CD4-positive, alpha-beta T cell (primary cell): ENCODE data around the gene SYPL1. TPM values are rescaled to one million over a fixed set of nuclear protein-coding genes. Genes with fewer than 3 reads are reported as not detected.

Experiments used
- ATAC-seq: fragments of 200-7000 bp; cut with Tn5 transposase; one replicate; pipeline ENCODE4 v1.10.0; 2022; ENCODE audit warnings: mild to moderate bottlenecking; ENCODE audit not compliant: poor library complexity
- CTCF ChIA-PET: fragments of 350-600 bp; sonication (Branson Sonifier 250); formaldehyde crosslinking; loops from one replicate; lab custom pipeline; 2021; ENCODE audit warnings: antibody characterized with exemption, inconsistent platforms; lab: Charles Lee
- POLR2A ChIA-PET: fragments of 350-600 bp; sonication (Branson Sonifier 250); formaldehyde crosslinking; loops from one replicate; lab custom pipeline; 2021; ENCODE audit warnings: antibody characterized with exemption, inconsistent platforms; lab: Charles Lee
- DNase-seq, 14 experiments: peaks; one replicate each; pipeline ENCODE4 v3.0.0-alpha.2; 2013 to 2020; ENCODE audit warnings: mixed read lengths in 2 of 14
- H3K27ac ChIP-seq, 2 donors: one replicate each; pipeline versions ENCODE4 v1.5.1 to v1.7.0; 2013; ENCODE audit warnings: low read length in 2 of 2, low read depth in 1 of 2, mild to moderate bottlenecking in 1 of 2
- H3K27me3 ChIP-seq, 2 experiments: 1 replicate in 1 of 2; 2 replicates in 1 of 2; pipeline versions ENCODE4 v1.6.1 to v1.7.0; 2013; ENCODE audit warnings: low read length in 2 of 2, control low read depth in 1 of 2, mild to moderate bottlenecking in 1 of 2, moderate library complexity in 1 of 2; ENCODE audit not compliant: insufficient read depth in 2 of 2, control insufficient read depth in 1 of 2
- H3K36me3 ChIP-seq: one replicate; pipeline ENCODE4 v1.6.1; 2013; ENCODE audit warnings: low read length, control low read depth; ENCODE audit not compliant: insufficient read depth
- H3K4me1 ChIP-seq: one replicate; pipeline ENCODE4 v1.6.1; 2013; ENCODE audit warnings: low read length, control low read depth; ENCODE audit not compliant: insufficient read depth
- H3K4me3 ChIP-seq: one replicate; pipeline ENCODE4 v1.5.1; 2013; ENCODE audit warnings: mild to moderate bottlenecking, low read length, moderate library complexity
- H3K9me3 ChIP-seq, 2 experiments: 1 replicate in 1 of 2; 2 replicates in 1 of 2; pipeline versions ENCODE4 v1.6.1 to v1.7.0; 2013; ENCODE audit warnings: low read length in 2 of 2, mild to moderate bottlenecking in 2 of 2, control low read depth in 1 of 2, moderate library complexity in 1 of 2; ENCODE audit not compliant: control insufficient read depth in 1 of 2, insufficient read depth in 1 of 2
- H3K27ac Mint-ChIP-seq: one replicate; pipeline ENCODE4 v1.8.0; 2020; ENCODE audit warnings: mixed read lengths
- H3K27me3 Mint-ChIP-seq: one replicate; pipeline ENCODE4 v1.8.0; 2021; ENCODE audit warnings: mixed read lengths
- H3K36me3 Mint-ChIP-seq: one replicate; pipeline ENCODE4 v1.8.0; 2021; ENCODE audit warnings: low read depth, mixed read lengths
- H3K4me1 Mint-ChIP-seq: one replicate; pipeline ENCODE4 v1.8.0; 2021; ENCODE audit warnings: low read depth, mixed read lengths
- H3K4me3 Mint-ChIP-seq: one replicate; pipeline ENCODE4 v1.8.0; 2020; ENCODE audit warnings: mild to moderate bottlenecking, mixed read lengths
- H3K9me3 Mint-ChIP-seq: one replicate; pipeline ENCODE4 v1.8.0; 2020; ENCODE audit warnings: mixed read lengths
- intact Hi-C, 2 experiments: fragments of 100-400 bp; cut with DNase I in 1 of 2; cut with micrococcal nuclease in 1 of 2; formaldehyde crosslinking; loops; one replicate each; pipeline versions ENCODE4 v1.15.1 to v1.9.0; 2023 to 2025; cut with DNase I, micrococcal nuclease
- total RNA-seq, 174 experiments: library from RNA in 2 of 174; stranded (reverse) in 2 of 174; gene quantifications; one replicate each; pipeline ENCODE4 v1.2.3 and lab custom pipeline; 2021 to 2026
- TF ChIP-seq, protein P1 (sequence below): fragments of 200-600 bp; IDR thresholded peaks from one replicate; pipeline ENCODE4 v1.8.0; 2022; ENCODE audit warnings: antibody characterized with exemption, mild to moderate bottlenecking

Gene SYPL1
- total RNA-seq, 2 experiments from 2014 or later: 51.2 to 53.1 TPM

DNA sequence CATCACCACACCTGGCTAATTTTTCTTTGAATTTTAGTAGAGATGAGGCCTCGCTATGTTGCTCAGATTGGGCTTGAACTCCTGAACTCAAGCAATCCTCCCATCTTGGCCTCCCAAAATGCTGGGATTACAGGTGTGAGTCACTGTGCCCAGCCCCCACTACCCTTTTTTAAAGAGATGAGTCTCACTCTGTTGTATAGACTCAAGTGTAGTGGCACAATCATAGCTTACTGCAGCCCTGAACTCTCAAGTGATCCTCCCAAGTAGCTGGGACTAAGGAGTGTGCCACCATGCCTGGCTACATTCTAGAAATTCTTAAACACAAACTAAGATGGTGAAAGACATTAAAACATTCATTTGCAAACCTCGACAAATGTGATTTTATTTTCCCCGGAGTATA lies 12.6 kb downstream of the SYPL1 start:
- peaks cover 51% of the 10 kb centered on the region for H3K4me1 Mint-ChIP-seq
- H3K27me3 Mint-ChIP-seq: no peaks in the 10 kb centered on the region
- no peaks in the 10 kb centered on the region for H3K27me3 ChIP-seq
- no peak overlapping the region for H3K27ac ChIP-seq
- ATAC-seq: no peak
- no peak overlapping the region for H3K4me3 Mint-ChIP-seq
- no peak for DNase-seq
- H3K36me3 Mint-ChIP-seq: peaks cover 47% of the 10 kb centered on the region
- H3K9me3 Mint-ChIP-seq: no peaks in the 10 kb centered on the region
- no peaks in the 10 kb centered on the region for H3K9me3 ChIP-seq
- H3K36me3 ChIP-seq: peaks cover 33% of the 10 kb centered on the region
- H3K4me3 ChIP-seq: no peak overlapping the region
- TF ChIP-seq, protein P1, sequence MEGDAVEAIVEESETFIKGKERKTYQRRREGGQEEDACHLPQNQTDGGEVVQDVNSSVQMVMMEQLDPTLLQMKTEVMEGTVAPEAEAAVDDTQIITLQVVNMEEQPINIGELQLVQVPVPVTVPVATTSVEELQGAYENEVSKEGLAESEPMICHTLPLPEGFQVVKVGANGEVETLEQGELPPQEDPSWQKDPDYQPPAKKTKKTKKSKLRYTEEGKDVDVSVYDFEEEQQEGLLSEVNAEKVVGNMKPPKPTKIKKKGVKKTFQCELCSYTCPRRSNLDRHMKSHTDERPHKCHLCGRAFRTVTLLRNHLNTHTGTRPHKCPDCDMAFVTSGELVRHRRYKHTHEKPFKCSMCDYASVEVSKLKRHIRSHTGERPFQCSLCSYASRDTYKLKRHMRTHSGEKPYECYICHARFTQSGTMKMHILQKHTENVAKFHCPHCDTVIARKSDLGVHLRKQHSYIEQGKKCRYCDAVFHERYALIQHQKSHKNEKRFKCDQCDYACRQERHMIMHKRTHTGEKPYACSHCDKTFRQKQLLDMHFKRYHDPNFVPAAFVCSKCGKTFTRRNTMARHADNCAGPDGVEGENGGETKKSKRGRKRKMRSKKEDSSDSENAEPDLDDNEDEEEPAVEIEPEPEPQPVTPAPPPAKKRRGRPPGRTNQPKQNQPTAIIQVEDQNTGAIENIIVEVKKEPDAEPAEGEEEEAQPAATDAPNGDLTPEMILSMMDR: no peak
- peaks cover 5% of the 10 kb centered on the region for H3K4me1 ChIP-seq
- POLR2A ChIA-PET: interaction anchor here (2.5 kb wide), 1 partner anchor 12 kb away, joined by 20 read pairs; the partner anchor contains the start of gene SYPL1
- H3K27ac Mint-ChIP-seq: peak overlapping the region; percentile 66
- CTCF ChIA-PET: no interaction called here
- intact Hi-C loops: no loop called here

DNA sequence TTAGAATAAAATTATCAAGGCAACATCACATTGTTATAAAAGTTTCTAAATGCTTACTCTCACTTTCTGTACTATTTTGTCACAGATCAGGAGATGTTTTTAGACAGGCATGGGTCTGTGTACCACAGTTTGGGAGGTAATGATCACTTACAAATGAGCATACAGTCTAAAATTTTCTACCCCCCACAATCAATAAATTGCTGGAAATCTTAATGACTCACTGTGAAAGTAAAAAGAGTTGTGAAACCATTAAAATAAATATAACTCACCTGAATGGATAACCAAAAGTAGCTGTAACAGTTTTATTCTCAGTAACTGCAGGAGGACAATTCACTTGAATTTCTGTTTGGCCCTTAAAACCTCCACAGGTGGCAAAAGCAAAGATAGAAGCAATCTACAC lies 13.2 kb downstream of the SYPL1 start:
- H3K4me3 Mint-ChIP-seq: no peak overlapping the region
- H3K36me3 Mint-ChIP-seq: peaks cover 52% of the 10 kb centered on the region
- no peak for ATAC-seq
- H3K27ac ChIP-seq: no peak overlapping the region
- ChIA-PET POLR2A (interaction anchor here (2.5 kb wide), 1 partner anchor 12 kb away, joined by 20 read pairs; the partner anchor contains the start of gene SYPL1), CTCF (no interaction called here)
- H3K27me3 ChIP-seq: no peaks in the 10 kb centered on the region
- intact Hi-C loops: no loop called here
- no peak for DNase-seq
- H3K36me3 ChIP-seq: peaks cover 36% of the 10 kb centered on the region
- TF ChIP-seq, protein P1: no peak
- peak overlapping the region; percentile 66 for H3K27ac Mint-ChIP-seq
- H3K4me1 Mint-ChIP-seq: peaks cover 48% of the 10 kb centered on the region
- peaks cover 5% of the 10 kb centered on the region for H3K4me1 ChIP-seq
- no peaks in the 10 kb centered on the region for H3K9me3 ChIP-seq
- H3K9me3 Mint-ChIP-seq: no peaks in the 10 kb centered on the region
- H3K4me3 ChIP-seq: no peak overlapping the region
- no peaks in the 10 kb centered on the region for H3K27me3 Mint-ChIP-seq

DNA sequence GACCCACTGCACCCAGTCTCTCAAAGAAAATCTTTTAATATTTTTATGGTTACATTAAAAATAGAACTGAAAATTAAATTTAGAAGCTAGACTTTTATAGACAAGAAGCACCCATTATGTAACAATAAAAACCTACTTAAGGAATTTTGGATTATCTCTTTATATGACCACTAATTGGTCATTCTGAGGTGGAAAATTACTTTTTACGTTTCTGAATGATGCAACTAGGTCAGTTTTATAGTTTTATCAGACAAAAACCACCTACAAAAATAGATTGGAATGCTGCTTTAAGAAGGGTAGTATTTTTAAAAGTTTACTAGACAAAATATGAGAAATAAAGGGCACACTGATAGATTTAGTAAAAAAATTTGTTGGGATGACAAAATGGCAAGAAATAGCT lies 16.5 kb downstream of the SYPL1 start:
- Histone ChIP-seq H3K27ac (no peak overlapping the region), H3K9me3 (no peaks in the 10 kb centered on the region), H3K36me3 (peaks cover 60% of the 10 kb centered on the region), H3K4me1 (no peaks in the 10 kb centered on the region), H3K27me3 (no peaks in the 10 kb centered on the region), H3K4me3 (no peak overlapping the region)
- CTCF ChIA-PET: no interaction called here
- Mint-ChIP-seq H3K27ac (no peak overlapping the region), H3K4me1 (peaks cover 19% of the 10 kb centered on the region), H3K27me3 (no peaks in the 10 kb centered on the region), H3K36me3 (peaks cover 83% of the 10 kb centered on the region), H3K9me3 (no peaks in the 10 kb centered on the region), H3K4me3 (no peak overlapping the region)
- ATAC-seq: no peak
- POLR2A ChIA-PET: interaction anchor here (0.7 to 1.5 kb wide), 3 partner anchors 15 to 24 kb away, joined by 3 to 8 read pairs (median 3); no protein-coding TSS in a partner anchor
- intact Hi-C loops: loop anchor here in 1 of 2 experiments (2.0 kb wide), 1 partner anchor 39 kb away; no protein-coding TSS in a partner anchor
- TF ChIP-seq, protein P1: no peak
- DNase-seq: no peak
